Measurements from ENCODE around the gene CLEC10A. TPM values are rescaled to one million over a fixed set of nuclear protein-coding genes. Genes with fewer than 3 reads are reported as not detected.
"Not testable (repeated sequence)": the region's sequence is repeated elsewhere in the genome, so short reads cannot be mapped to it uniquely, and the experiment has no call there.

CLEC10A gene
- total RNA-seq, 2 donors from 2014 or later, result 0.55 to 5.7 TPM

GRCh38 chr17:7060165-7060891 lies 19.7 kb downstream of the CLEC10A start:
- 44% methylated on average over 6 of the region's 6 CpGs for WGBS
- no peaks in the 10 kb centered on the region for H3K36me3 ChIP-seq
- intact Hi-C loops (cut with DNase I), result no loop called here
- H3K4me3 ChIP-seq, result no peak overlapping the region
- no peak overlapping the region for H3K27ac ChIP-seq
- no peak for TF ChIP-seq POLR2A (IDR thresholded peaks at IDR 0.05)
- TF ChIP-seq CTCF (IDR thresholded peaks at IDR 0.05), result no peak
- TF ChIP-seq POLR2AphosphoS5 (IDR thresholded peaks at IDR 0.05), result no peak
- no peak for DNase-seq (ENCODE audit: low spot score)
- H3K9me3 ChIP-seq, result no peaks in the 10 kb centered on the region
- H3K4me1 ChIP-seq (replicated peaks), result no peaks in the 10 kb centered on the region
- H3K27me3 ChIP-seq (replicated peaks; ENCODE audit: insufficient read depth), result no peaks in the 10 kb centered on the region

GRCh38 chr17:7058831-7059447 lies 21.1 kb downstream of the CLEC10A start:
- H3K27ac ChIP-seq, result no peak overlapping the region
- H3K4me3 ChIP-seq, result no peak overlapping the region
- TF ChIP-seq CTCF (IDR thresholded peaks at IDR 0.05), result no peak
- TF ChIP-seq POLR2A (IDR thresholded peaks at IDR 0.05), result no peak
- no peak for TF ChIP-seq POLR2AphosphoS5 (IDR thresholded peaks at IDR 0.05)
- no peaks in the 10 kb centered on the region for H3K36me3 ChIP-seq
- H3K4me1 ChIP-seq (replicated peaks), result no peaks in the 10 kb centered on the region
- H3K27me3 ChIP-seq (replicated peaks; ENCODE audit: insufficient read depth), result no peaks in the 10 kb centered on the region
- 75% methylated on average over 7 of the region's 7 CpGs for WGBS
- intact Hi-C loops (cut with DNase I), result no loop called here
- H3K9me3 ChIP-seq, result no peaks in the 10 kb centered on the region
- DNase-seq (ENCODE audit: low spot score), result no peak

- WGBS, result 68% methylated on average over 4 of the region's 4 CpGs
- H3K9me3 ChIP-seq, result no peaks in the 10 kb centered on the region
- H3K4me1 ChIP-seq (replicated peaks), result no peaks in the 10 kb centered on the region
- no peak for DNase-seq (ENCODE audit: low spot score)
- no peak overlapping the region for H3K4me3 ChIP-seq
- no peak for TF ChIP-seq CTCF (IDR thresholded peaks at IDR 0.05)
- TF ChIP-seq POLR2AphosphoS5 (IDR thresholded peaks at IDR 0.05), result no peak
- TF ChIP-seq POLR2A (IDR thresholded peaks at IDR 0.05), result no peak
- intact Hi-C loops (cut with DNase I), result no loop called here
- H3K27me3 ChIP-seq (replicated peaks; ENCODE audit: insufficient read depth), result no peaks in the 10 kb centered on the region
- H3K36me3 ChIP-seq, result no peaks in the 10 kb centered on the region
- no peak overlapping the region for H3K27ac ChIP-seq
These were observed 23.7 kb downstream of the CLEC10A start for GRCh38 chr17:7056386-7056785.

GRCh38 chr17:7050583-7050982 lies 29.5 kb downstream of the CLEC10A start:
- H3K4me3 ChIP-seq; H3K27ac ChIP-seq; DNase-seq (ENCODE audit: low spot score); H3K9me3 ChIP-seq; H3K4me1 ChIP-seq (replicated peaks); H3K36me3 ChIP-seq; H3K27me3 ChIP-seq (replicated peaks; ENCODE audit: insufficient read depth): not testable (repeated sequence)
- 84% methylated on average over 9 of the region's 9 CpGs for WGBS
- intact Hi-C loops (cut with DNase I), result loop anchor here (2.0 kb wide), 1 partner anchor 84 kb away; no protein-coding TSS in a partner anchor

GRCh38 chr17:7048968-7049367 lies 31.1 kb downstream of the CLEC10A start:
- intact Hi-C loops (cut with DNase I), result loop anchor here (5.0 to 10.0 kb wide), 2 partner anchors 128 to 236 kb away; partner anchors contain the start of genes ASGR1 and SLC2A4
- no peak for DNase-seq (ENCODE audit: low spot score)
- TF ChIP-seq POLR2A (IDR thresholded peaks at IDR 0.05) (no peak), CTCF (IDR thresholded peaks at IDR 0.05) (no peak), POLR2AphosphoS5 (IDR thresholded peaks at IDR 0.05) (no peak)
- peaks cover 8% of the 10 kb centered on the region for H3K4me1 ChIP-seq (replicated peaks)
- H3K27me3 ChIP-seq (replicated peaks; ENCODE audit: insufficient read depth), result no peaks in the 10 kb centered on the region
- H3K27ac ChIP-seq, result no peak overlapping the region
- H3K4me3 ChIP-seq, result no peak overlapping the region
- WGBS, result 84% methylated on average over 6 of the region's 6 CpGs
- H3K36me3 ChIP-seq, result no peaks in the 10 kb centered on the region
- H3K9me3 ChIP-seq, result no peaks in the 10 kb centered on the region
